Stomach (tissue), 19 donors: ENCODE data around the gene CCDC121. TPM values are rescaled to one million over a fixed set of nuclear protein-coding genes. Genes with fewer than 3 reads are reported as not detected.

Experiments
- DNase-seq, 2 donors: peaks; one replicate each; pipeline versions ENCODE4 v3.0.0 to v3.0.0-alpha.2; 2013 to 2019
- H3K27ac ChIP-seq, 5 donors: fragments of 200-600 bp in 4 of 5; sonication (generic) in 4 of 5; one replicate each; pipeline ENCODE4 v1.5.1; 2013 to 2019; ENCODE audit warnings: mild to moderate bottlenecking in 1 of 5, moderate library complexity in 1 of 5
- H3K27me3 ChIP-seq, 3 donors: fragments of 200-600 bp; sonication (generic); one replicate each; pipeline ENCODE4 v1.5.1; 2017 to 2019; ENCODE audit warnings: mixed run types in 1 of 3
- H3K36me3 ChIP-seq, 4 donors: fragments of 200-600 bp; sonication (generic); 1 replicate in 3 of 4; 2 replicates in 1 of 4; pipeline ENCODE4 v1.5.1; 2016 to 2019
- H3K4me1 ChIP-seq, 4 donors: fragments of 200-600 bp; sonication (generic); one replicate each; pipeline ENCODE4 v1.5.1; 2016 to 2019
- H3K4me3 ChIP-seq, 4 donors: fragments of 200-600 bp; sonication (generic) in 3 of 4; one replicate each; pipeline ENCODE4 v1.5.1; 2016 to 2019; ENCODE audit warnings: mild to moderate bottlenecking in 1 of 4
- H3K9me3 ChIP-seq, 4 donors: fragments of 200-600 bp; sonication (generic); one replicate each; pipeline ENCODE4 v1.5.1; 2016 to 2019
- EP300 ChIP-seq: sonication (generic); formaldehyde crosslinking; IDR thresholded peaks from one replicate; pipeline ENCODE4 v1.6.1; 2017; ENCODE audit warnings: antibody characterized with exemption
- POLR2A ChIP-seq, 4 donors: fragments of 450-650 bp; IDR thresholded peaks; one replicate each; pipeline ENCODE4 v1.6.1; 2016; ENCODE audit warnings: antibody characterized with exemption in 4 of 4, control low read depth in 2 of 4, mild to moderate bottlenecking in 1 of 4, moderate library complexity in 1 of 4
- POLR2AphosphoS5 ChIP-seq, 3 donors: sonication (generic); formaldehyde crosslinking; IDR thresholded peaks; one replicate each; pipeline ENCODE4 v1.6.1; 2016; ENCODE audit warnings: antibody characterized with exemption in 3 of 3
- WGBS, 5 donors: extraction: QIAGEN DNeasy Blood & Tissue Kit in 3 of 5; methylation state at CpG; one replicate each; pipeline versions ENCODE4 v1.1.5 to v1.1.7; 2013 to 2018; 5-methylcytosine and 5-hydroxymethylcytosine counted together
- intact Hi-C: fragments of 100-400 bp; cut with DNase I; formaldehyde crosslinking; loops from one replicate; pipeline ENCODE4 v1.15.1; 2023; ENCODE audit warnings: low total_unique reads
- long read RNA-seq, 10 donors: transcript quantifications; one replicate each; lab custom pipeline, GENCODE V29; 2026
- polyA plus RNA-seq, 3 donors: library from polyadenylated mRNA; stranded (reverse); fragments of 200-250 nt; gene quantifications; one replicate each; pipeline ENCODE4 v1.2.3, GENCODE V29; 2013
- total RNA-seq, 5 donors: library from RNA; depleted of rRNA; stranded (reverse); fragments of >200 nt; gene quantifications; one replicate each; pipeline versions ENCODE4 v1.1.0 to v1.2.3, GENCODE V29; 2014 to 2016
- TF ChIP-seq, protein P1 (sequence below), 7 experiments: fragments of 450-650 bp in 4 of 7; fragments of 200-600 bp in 3 of 7; sonication (generic) in 3 of 7; IDR thresholded peaks; one replicate each; pipeline ENCODE4 v1.5.1; 2016 to 2019; ENCODE audit warnings: antibody characterized with exemption in 7 of 7, control low read depth in 2 of 7, mild to moderate bottlenecking in 1 of 7
- donor health status: healthy with polysubstance abuse.
- donor health status: Bipolar disorder and iron deficiency.
- donor health status: healthy.

Gene CCDC121
- 1 to 10 TPM in 4 of 5 donors, under 1 TPM in 1; 0.87 to 3.1 (median 1.8) TPM for total RNA-seq
- 1 to 10 TPM; 1.7 to 2.4 (median 2.1) TPM for polyA plus RNA-seq
- long read RNA-seq, donor 1, partial matches to known transcripts, result 0 of 1 reads
- long read RNA-seq, donor 1, other reads (novel, unspliced or antisense), result 0 of 1 reads
- long read RNA-seq, donor 2, partial matches to known transcripts, result 0 of 2 reads
- long read RNA-seq, donor 2, other reads (novel, unspliced or antisense), result 0 of 2 reads
- long read RNA-seq, donor 3, result 0 reads
- long read RNA-seq, donor 4, partial matches to known transcripts, result 0 of 1 reads
- long read RNA-seq, donor 4, other reads (novel, unspliced or antisense), result 0 of 1 reads
- long read RNA-seq, donor 5, partial matches to known transcripts, result 0 of 2 reads
- long read RNA-seq, donor 5, other reads (novel, unspliced or antisense), result 0 of 2 reads
- long read RNA-seq, donor 6, result 0 reads
- long read RNA-seq, donor 7, partial matches to known transcripts, result 0 of 2 reads
- long read RNA-seq, donor 7, other reads (novel, unspliced or antisense), result 0 of 2 reads
- long read RNA-seq, donor 8, result 0 reads
- long read RNA-seq, donor 9, partial matches to known transcripts, result 0 of 4 reads
- long read RNA-seq, donor 9, other reads (novel, unspliced or antisense), result 0 of 4 reads
- long read RNA-seq, donor 10, partial matches to known transcripts, result 0 of 1 reads
- long read RNA-seq, donor 10, other reads (novel, unspliced or antisense), result 0 of 1 reads

GRCh38 chr2:27628767-27629709 lies at the start of gene CCDC121, which contains the start of gene GPN1:
Gene CCDC121 (minus strand): TSS chr2:27629012. CDS start chr2:27627799, 1,213 bp downstream.
Gene GPN1 (plus strand): TSS chr2:27629050. CDS start chr2:27629059, 9 bp downstream.
- Histone ChIP-seq H3K9me3 (no peaks in the 10 kb centered on the region), H3K36me3 (peaks cover 10 to 47% (median 46%) of the 10 kb centered on the region in 4 donors), H3K27ac (peak within 1 kb of the TSS; percentile 44 to 84 (median 78)), H3K4me3 (peak within 1 kb of the TSS; percentile 71 to 98 (median 84)), H3K27me3 (no peaks in the 10 kb centered on the region), H3K4me1 (peaks cover 15 to 44% (median 31%) of the 10 kb centered on the region in 4 donors)
- DNase-seq, result peak; percentile 81 to 96
- intact Hi-C loops, result no loop called here
- 0 to 1% (median 0%) methylated on average over 40 to 44 of the region's 44 CpGs for WGBS, 5 donors
- TF ChIP-seq EP300 (no peak), POLR2AphosphoS5 (IDR thresholded peaks at IDR 0.05) (peak in 2 of 3 donors; percentile 71 to 83)

GRCh38 chr2:27672723-27673486 lies 44.1 kb upstream of the CCDC121 start:
- Histone ChIP-seq H3K9me3 (no peaks in the 10 kb centered on the region), H3K4me3 (no peak overlapping the region), H3K27me3 (no peaks in the 10 kb centered on the region), H3K27ac (no peak overlapping the region), H3K4me1 (no peaks in the 10 kb centered on the region), H3K36me3 (peaks cover 48 to 99% (median 98%) of the 10 kb centered on the region in 4 donors)
- no peak for DNase-seq
- 77 to 90% (median 86%) methylated on average over 5 of the region's 5 CpGs for whole genome bisulfite sequencing, 5 donors
- intact Hi-C loops, result no loop called here
- TF ChIP-seq POLR2A (IDR thresholded peaks at IDR 0.05), result no peak
- TF ChIP-seq EP300, result no peak
- TF ChIP-seq, protein P1, sequence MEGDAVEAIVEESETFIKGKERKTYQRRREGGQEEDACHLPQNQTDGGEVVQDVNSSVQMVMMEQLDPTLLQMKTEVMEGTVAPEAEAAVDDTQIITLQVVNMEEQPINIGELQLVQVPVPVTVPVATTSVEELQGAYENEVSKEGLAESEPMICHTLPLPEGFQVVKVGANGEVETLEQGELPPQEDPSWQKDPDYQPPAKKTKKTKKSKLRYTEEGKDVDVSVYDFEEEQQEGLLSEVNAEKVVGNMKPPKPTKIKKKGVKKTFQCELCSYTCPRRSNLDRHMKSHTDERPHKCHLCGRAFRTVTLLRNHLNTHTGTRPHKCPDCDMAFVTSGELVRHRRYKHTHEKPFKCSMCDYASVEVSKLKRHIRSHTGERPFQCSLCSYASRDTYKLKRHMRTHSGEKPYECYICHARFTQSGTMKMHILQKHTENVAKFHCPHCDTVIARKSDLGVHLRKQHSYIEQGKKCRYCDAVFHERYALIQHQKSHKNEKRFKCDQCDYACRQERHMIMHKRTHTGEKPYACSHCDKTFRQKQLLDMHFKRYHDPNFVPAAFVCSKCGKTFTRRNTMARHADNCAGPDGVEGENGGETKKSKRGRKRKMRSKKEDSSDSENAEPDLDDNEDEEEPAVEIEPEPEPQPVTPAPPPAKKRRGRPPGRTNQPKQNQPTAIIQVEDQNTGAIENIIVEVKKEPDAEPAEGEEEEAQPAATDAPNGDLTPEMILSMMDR (IDR thresholded peaks at IDR 0.05), result no peak
- TF ChIP-seq POLR2AphosphoS5 (IDR thresholded peaks at IDR 0.05), result no peak

DNA sequence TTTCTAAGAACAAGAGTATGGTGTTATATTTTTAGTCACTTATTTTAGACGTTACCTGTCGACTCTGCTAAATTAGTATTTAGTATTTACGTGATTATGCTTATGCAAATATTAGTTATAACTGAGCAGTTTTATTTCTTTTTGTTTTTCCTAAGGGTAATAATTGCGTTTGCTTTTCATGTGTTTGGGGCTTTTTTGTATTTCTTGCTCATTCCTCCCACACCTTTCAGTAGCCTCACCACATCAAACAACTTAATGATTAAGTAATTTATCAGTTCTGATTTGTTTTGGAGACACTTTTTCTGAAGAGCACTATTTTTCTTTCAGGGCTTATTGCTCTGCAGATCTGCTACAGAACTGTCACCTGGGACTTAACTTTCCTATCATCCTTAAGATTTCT lies 42.4 kb upstream of the CCDC121 start:
- DNase-seq, result no peak
- H3K9me3 ChIP-seq, result no peaks in the 10 kb centered on the region
- intact Hi-C loops, result no loop called here
- TF ChIP-seq POLR2AphosphoS5 (IDR thresholded peaks at IDR 0.05) (no peak), EP300 (no peak), POLR2A (IDR thresholded peaks at IDR 0.05) (no peak)
- TF ChIP-seq, protein P1 (IDR thresholded peaks at IDR 0.05), result no peak
- WGBS, 5 donors, result 84 to 93% (median 90%) methylated on average over 4 of the region's 4 CpGs
- H3K4me1 ChIP-seq, result peaks cover 0 to 10% (median 0%) of the 10 kb centered on the region in 4 donors
- H3K4me3 ChIP-seq, result no peak overlapping the region
- H3K27ac ChIP-seq, result no peak overlapping the region
- H3K27me3 ChIP-seq, result no peaks in the 10 kb centered on the region
- peaks cover 49 to 97% (median 95%) of the 10 kb centered on the region in 4 donors for H3K36me3 ChIP-seq

DNA sequence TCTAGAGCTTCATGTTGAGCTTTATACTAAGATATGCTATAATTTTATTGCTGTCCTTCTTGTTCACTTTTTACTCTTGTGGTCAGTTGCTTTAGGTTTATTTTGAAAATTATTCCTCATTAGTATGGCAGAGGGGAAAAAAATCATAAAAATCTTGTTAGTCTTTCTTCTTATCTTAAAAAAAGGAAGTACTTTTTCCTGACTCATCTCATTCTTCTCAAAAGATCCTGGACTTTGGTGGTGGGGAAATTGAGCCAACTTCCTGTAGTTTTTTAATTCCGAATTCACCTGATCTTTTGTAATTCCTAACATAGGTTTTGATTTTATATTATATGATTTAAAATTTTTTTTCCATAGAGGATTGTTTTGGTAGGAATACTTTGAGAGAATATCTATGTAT lies 38.6 kb upstream of the CCDC121 start:
- no peaks in the 10 kb centered on the region for H3K9me3 ChIP-seq
- no peak for DNase-seq
- TF ChIP-seq EP300 (no peak), POLR2AphosphoS5 (IDR thresholded peaks at IDR 0.05) (no peak), POLR2A (IDR thresholded peaks at IDR 0.05) (no peak)
- TF ChIP-seq, protein P1 (IDR thresholded peaks at IDR 0.05), result no peak
- H3K27ac ChIP-seq, result no peak overlapping the region
- WGBS, 5 donors, result 76 to 82% (median 81%) methylated on average over 1 of the region's 1 CpG
- H3K27me3 ChIP-seq, result no peaks in the 10 kb centered on the region
- intact Hi-C loops, result no loop called here
- peaks cover 12 to 39% (median 26%) of the 10 kb centered on the region in 4 donors for H3K4me1 ChIP-seq
- no peak overlapping the region for H3K4me3 ChIP-seq
- H3K36me3 ChIP-seq, result peaks cover 37 to 61% (median 58%) of the 10 kb centered on the region in 4 donors
